ENCODE measurements around the gene LRFN3.

DNA sequence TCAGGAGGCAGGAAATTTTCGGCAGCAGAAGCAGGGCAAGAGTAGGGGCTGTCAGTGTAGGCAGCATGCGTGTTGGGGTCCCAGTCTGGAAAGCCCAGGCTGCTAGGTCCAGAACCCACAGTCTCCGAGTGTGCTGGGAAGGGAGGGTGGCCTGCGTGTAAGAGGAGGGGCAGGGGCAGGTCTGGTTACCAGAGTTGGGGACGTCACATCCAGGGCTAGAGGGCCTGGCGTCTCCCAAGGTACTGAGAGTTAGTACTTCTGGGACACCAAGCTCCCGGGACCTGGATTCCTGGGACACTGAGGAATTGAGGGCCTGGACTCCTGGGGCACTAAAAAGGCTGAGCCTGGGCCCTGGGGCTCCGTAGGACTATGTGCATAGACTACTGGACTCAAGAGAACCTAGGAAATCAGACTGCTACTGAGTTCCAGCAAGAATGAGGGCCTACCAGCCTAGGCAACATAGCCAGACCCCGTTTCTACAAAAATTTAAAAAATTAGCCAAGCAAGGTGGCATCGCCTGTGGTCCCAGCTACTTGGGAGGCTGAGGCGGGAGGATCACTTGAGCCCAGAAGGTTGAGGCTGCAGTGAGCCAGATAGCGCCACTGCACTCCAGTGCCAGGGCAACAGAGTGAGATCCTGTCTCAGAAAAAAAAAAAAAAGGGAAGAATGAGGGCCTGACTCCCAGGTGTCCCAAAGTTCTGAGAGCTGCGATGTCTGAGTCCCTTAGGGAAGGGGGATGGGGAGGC, 38.3 kb upstream of the LRFN3 start:
- TF ChIP-seq POLR2AphosphoS5 (IDR thresholded peaks at IDR 0.05; ENCODE audit: borderline replicate concordance, low read depth, low read length) = no peak
- TF ChIP-seq EZH2 (IDR thresholded peaks at IDR 0.05) = no peak

Data from SK-N-MC (cell line).